ENCODE data around the gene GRHL3. TPM values are rescaled to one million over a fixed set of nuclear protein-coding genes. Genes with fewer than 3 reads are reported as not detected.

GRHL3 gene
- total RNA-seq, 1 donor from 2014 or later, result not detected

GRCh38 chr1:24381256-24381655, 62.1 kb downstream of the GRHL3 start:
- Histone ChIP-seq H3K27me3 (ENCODE audit: low read depth) (no peaks in the 10 kb centered on the region), H3K36me3 (peaks cover 32% of the 10 kb centered on the region), H3K27ac (replicated peaks) (no peak overlapping the region), H3K9me3 (replicated peaks) (no peaks in the 10 kb centered on the region), H3K4me3 (no peak overlapping the region), H3K4me1 (peaks cover 13% of the 10 kb centered on the region)
- DNase-seq, result no peak
- intact Hi-C loops (cut with micrococcal nuclease), result no loop called here
- TF ChIP-seq CTCF (IDR thresholded peaks at IDR 0.05; ENCODE audit: borderline replicate concordance), result no peak

- H3K4me3 ChIP-seq, result no peak overlapping the region
- no peak for DNase-seq
- no peak for TF ChIP-seq CTCF (IDR thresholded peaks at IDR 0.05; ENCODE audit: borderline replicate concordance)
- intact Hi-C loops (cut with micrococcal nuclease), result no loop called here
- H3K27ac ChIP-seq (replicated peaks), result no peak overlapping the region
- H3K36me3 ChIP-seq, result peaks cover 32% of the 10 kb centered on the region
- H3K27me3 ChIP-seq (ENCODE audit: low read depth), result no peaks in the 10 kb centered on the region
- no peaks in the 10 kb centered on the region for H3K9me3 ChIP-seq (replicated peaks)
- H3K4me1 ChIP-seq, result peaks cover 13% of the 10 kb centered on the region
Measured at GRCh38 chr1:24382165-24382577, 63.0 kb downstream of the GRHL3 start.

- TF ChIP-seq CTCF (IDR thresholded peaks at IDR 0.05; ENCODE audit: borderline replicate concordance), result no peak
- intact Hi-C loops (cut with micrococcal nuclease), result no loop called here
- no peak overlapping the region for H3K27ac ChIP-seq (replicated peaks)
- peaks cover 23% of the 10 kb centered on the region for H3K36me3 ChIP-seq
- DNase-seq, result no peak
- H3K27me3 ChIP-seq (ENCODE audit: low read depth), result no peaks in the 10 kb centered on the region
- no peaks in the 10 kb centered on the region for H3K9me3 ChIP-seq (replicated peaks)
- peaks cover 13% of the 10 kb centered on the region for H3K4me1 ChIP-seq
- H3K4me3 ChIP-seq, result no peak overlapping the region
Measured at GRCh38 chr1:24383381-24383940, 64.3 kb downstream of the GRHL3 start.

GRCh38 chr1:24384251-24385090, 65.3 kb downstream of the GRHL3 start:
- H3K27me3 ChIP-seq (ENCODE audit: low read depth), result no peaks in the 10 kb centered on the region
- no peak for TF ChIP-seq CTCF (IDR thresholded peaks at IDR 0.05; ENCODE audit: borderline replicate concordance)
- intact Hi-C loops (cut with micrococcal nuclease), result no loop called here
- H3K27ac ChIP-seq (replicated peaks), result peak overlapping the region; percentile 41
- H3K4me1 ChIP-seq, result peaks cover 13% of the 10 kb centered on the region
- H3K9me3 ChIP-seq (replicated peaks), result no peaks in the 10 kb centered on the region
- DNase-seq, result no peak
- no peak overlapping the region for H3K4me3 ChIP-seq
- peaks cover 13% of the 10 kb centered on the region for H3K36me3 ChIP-seq

- Histone ChIP-seq H3K9me3 (replicated peaks) (no peaks in the 10 kb centered on the region), H3K4me1 (peaks cover 13% of the 10 kb centered on the region), H3K27me3 (ENCODE audit: low read depth) (no peaks in the 10 kb centered on the region), H3K36me3 (peaks cover 11% of the 10 kb centered on the region), H3K27ac (replicated peaks) (peak overlapping the region; percentile 41), H3K4me3 (no peak overlapping the region)
- no peak for DNase-seq
- no peak for TF ChIP-seq CTCF (IDR thresholded peaks at IDR 0.05; ENCODE audit: borderline replicate concordance)
- intact Hi-C loops (cut with micrococcal nuclease), result no loop called here
Measured at GRCh38 chr1:24385160-24385940, 66.2 kb downstream of the GRHL3 start.

Data from left ventricle myocardium inferior (tissue), 1 donor.